Neural crest cell (in vitro differentiated cells): ENCODE results near the gene PRKCB. TPM values are rescaled to one million over a fixed set of nuclear protein-coding genes. Genes with fewer than 3 reads are reported as not detected.

Source experiments
- DNase-seq: peaks from one replicate; pipeline ENCODE4 v3.0.0; 2021; ENCODE audit warnings: low read depth, mixed read lengths, low spot score
- H3K27ac Mint-ChIP-seq: one replicate; pipeline ENCODE4 v1.8.0; 2021; ENCODE audit warnings: mild to moderate bottlenecking, mixed read lengths; ENCODE audit not compliant: unreplicated experiment
- H3K27me3 Mint-ChIP-seq: 2 replicates; pipeline ENCODE4 v1.8.0; 2021; ENCODE audit warnings: low read depth, mild to moderate bottlenecking, mixed read lengths
- H3K36me3 Mint-ChIP-seq: 2 replicates; pipeline ENCODE4 v1.8.0; 2021; ENCODE audit warnings: low read depth, mild to moderate bottlenecking, mixed read lengths
- H3K4me1 Mint-ChIP-seq: 2 replicates; pipeline ENCODE4 v1.8.0; 2021; ENCODE audit warnings: mixed read lengths
- H3K4me3 Mint-ChIP-seq: one replicate; pipeline ENCODE4 v1.8.0; 2021; ENCODE audit warnings: mild to moderate bottlenecking, mixed read lengths
- H3K9me3 Mint-ChIP-seq: 2 replicates; pipeline ENCODE4 v1.8.0; 2021; ENCODE audit warnings: mixed read lengths
- CTCF ChIP-seq: fragments of 200-600 bp; sonication (generic); conservative IDR thresholded peaks from 2 replicates; pipeline ENCODE4 v1.5.0; 2021; ENCODE audit warnings: antibody characterized with exemption, mild to moderate bottlenecking
- total RNA-seq: library from RNA; stranded (reverse); gene quantifications from 2 replicates; pipeline ENCODE4 v1.2.1, GENCODE V29; 2021

PRKCB gene
- total RNA-seq, 1 donor from 2014 or later, result 0.77 TPM

GRCh38 chr16:24037335-24037734 is 201.6 kb downstream of the PRKCB start:
- Mint-ChIP-seq H3K27ac (no peak overlapping the region), H3K4me1 (no peaks in the 10 kb centered on the region), H3K36me3 (no peaks in the 10 kb centered on the region), H3K27me3 (peaks cover 49% of the 10 kb centered on the region), H3K4me3 (no peak overlapping the region), H3K9me3 (no peaks in the 10 kb centered on the region)
- DNase-seq, result no peak
- TF ChIP-seq CTCF, result no peak

- Mint-ChIP-seq H3K36me3 (no peaks in the 10 kb centered on the region), H3K4me3 (no peak overlapping the region), H3K27me3 (peaks cover 26% of the 10 kb centered on the region), H3K9me3 (no peaks in the 10 kb centered on the region), H3K4me1 (no peaks in the 10 kb centered on the region), H3K27ac (no peak overlapping the region)
- DNase-seq, result peak; percentile 79
- peak; percentile 95 for TF ChIP-seq CTCF
Observed at GRCh38 chr16:24041834-24042631, 206.2 kb downstream of the PRKCB start.

GRCh38 chr16:24044467-24044866 is 208.7 kb downstream of the PRKCB start:
- no peak overlapping the region for H3K27ac Mint-ChIP-seq
- H3K4me1 Mint-ChIP-seq, result no peaks in the 10 kb centered on the region
- no peak for TF ChIP-seq CTCF
- peaks cover 27% of the 10 kb centered on the region for H3K27me3 Mint-ChIP-seq
- no peak overlapping the region for H3K4me3 Mint-ChIP-seq
- no peaks in the 10 kb centered on the region for H3K36me3 Mint-ChIP-seq
- H3K9me3 Mint-ChIP-seq, result no peaks in the 10 kb centered on the region
- DNase-seq, result no peak

GRCh38 chr16:24045641-24046040 is 209.9 kb downstream of the PRKCB start:
- H3K36me3 Mint-ChIP-seq, result no peaks in the 10 kb centered on the region
- H3K4me1 Mint-ChIP-seq, result no peaks in the 10 kb centered on the region
- H3K9me3 Mint-ChIP-seq, result no peaks in the 10 kb centered on the region
- peak; percentile 64 for TF ChIP-seq CTCF
- no peak overlapping the region for H3K27ac Mint-ChIP-seq
- DNase-seq, result peak; percentile 19
- peaks cover 28% of the 10 kb centered on the region for H3K27me3 Mint-ChIP-seq
- H3K4me3 Mint-ChIP-seq, result no peak overlapping the region

GRCh38 chr16:24046442-24046841 is 210.7 kb downstream of the PRKCB start:
- peaks cover 33% of the 10 kb centered on the region for H3K27me3 Mint-ChIP-seq
- no peak overlapping the region for H3K27ac Mint-ChIP-seq
- no peak for TF ChIP-seq CTCF
- H3K4me1 Mint-ChIP-seq, result no peaks in the 10 kb centered on the region
- DNase-seq, result no peak
- no peaks in the 10 kb centered on the region for H3K36me3 Mint-ChIP-seq
- no peaks in the 10 kb centered on the region for H3K9me3 Mint-ChIP-seq
- H3K4me3 Mint-ChIP-seq, result no peak overlapping the region
